ENCODE results near the gene FNDC11.
"Not testable (repeated sequence)": the region's sequence is repeated elsewhere in the genome, so short reads cannot be mapped to it uniquely, and the experiment has no call there.

Gene FNDC11

GRCh38 chr20:63554361-63555278, 661 bp downstream of the FNDC11 start:
- no peak for DNase-seq

DNA sequence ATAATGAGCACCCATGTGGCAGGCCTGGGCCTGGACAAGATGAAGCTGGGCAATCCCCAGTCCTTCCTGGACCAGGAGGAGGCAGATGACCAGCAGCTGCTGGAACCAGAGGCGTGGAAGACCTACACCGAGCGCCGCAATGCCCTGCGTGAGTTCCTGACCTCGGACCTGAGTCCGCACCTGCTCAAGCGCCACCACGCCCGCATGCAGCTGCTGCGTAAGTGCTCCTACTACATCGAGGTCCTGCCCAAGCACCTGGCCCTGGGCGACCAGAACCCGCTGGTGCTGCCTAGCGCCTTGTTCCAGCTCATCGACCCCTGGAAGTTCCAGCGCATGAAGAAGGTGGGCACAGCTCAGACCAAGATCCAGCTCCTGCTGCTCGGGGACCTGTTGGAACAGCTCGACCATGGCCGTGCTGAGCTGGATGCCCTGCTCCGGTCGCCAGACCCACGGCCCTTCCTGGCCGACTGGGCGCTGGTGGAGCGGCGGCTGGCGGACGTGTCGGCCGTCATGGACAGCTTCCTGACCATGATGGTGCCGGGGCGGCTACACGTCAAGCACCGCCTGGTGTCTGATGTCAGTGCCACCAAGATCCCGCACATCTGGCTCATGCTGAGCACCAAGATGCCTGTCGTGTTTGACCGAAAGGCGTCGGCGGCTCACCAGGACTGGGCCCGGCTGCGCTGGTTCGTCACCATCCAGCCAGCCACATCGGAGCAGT, 1.9 kb downstream of the FNDC11 start:
- DNase-seq: no peak

DNA sequence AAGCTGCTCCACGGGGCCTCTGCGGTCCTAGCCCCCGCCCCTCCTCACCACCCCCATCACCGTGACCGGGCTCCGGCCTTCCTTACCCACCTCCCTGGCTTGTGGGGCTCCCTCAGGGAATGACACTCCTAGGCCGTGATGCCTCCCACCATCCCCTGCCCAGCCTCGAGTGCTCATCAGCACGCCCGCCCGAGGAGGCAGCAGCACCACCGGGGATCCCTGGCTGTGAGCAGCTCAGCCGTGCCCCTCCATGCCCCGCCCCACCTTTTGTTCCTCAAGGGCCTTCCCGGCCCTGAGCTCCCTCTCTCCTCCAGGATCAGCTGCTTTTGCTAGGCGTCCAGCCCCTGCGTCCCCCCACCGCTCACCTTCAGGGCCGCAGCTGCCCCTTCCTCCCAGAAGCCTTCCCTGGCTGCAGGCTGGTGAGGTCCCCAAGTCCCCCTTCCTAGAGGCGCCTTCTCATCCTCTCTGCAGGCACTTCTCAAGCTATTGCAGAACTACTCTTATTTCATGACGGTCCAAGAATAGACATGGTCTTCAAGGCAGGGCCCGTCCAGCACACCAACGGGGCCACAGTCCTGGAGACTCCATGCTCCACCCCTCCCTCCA, 3.0 kb downstream of the FNDC11 start:
- no peak for DNase-seq

GRCh38 chr20:63557481-63557891, 3.5 kb downstream of the FNDC11 start:
- DNase-seq: no peak

GRCh38 chr20:63558804-63559484, 5.0 kb downstream of the FNDC11 start:
- no peak for DNase-seq

- not testable (repeated sequence) for DNase-seq
Observed at GRCh38 chr20:63559485-63560332, 5.8 kb downstream of the FNDC11 start.

DNA sequence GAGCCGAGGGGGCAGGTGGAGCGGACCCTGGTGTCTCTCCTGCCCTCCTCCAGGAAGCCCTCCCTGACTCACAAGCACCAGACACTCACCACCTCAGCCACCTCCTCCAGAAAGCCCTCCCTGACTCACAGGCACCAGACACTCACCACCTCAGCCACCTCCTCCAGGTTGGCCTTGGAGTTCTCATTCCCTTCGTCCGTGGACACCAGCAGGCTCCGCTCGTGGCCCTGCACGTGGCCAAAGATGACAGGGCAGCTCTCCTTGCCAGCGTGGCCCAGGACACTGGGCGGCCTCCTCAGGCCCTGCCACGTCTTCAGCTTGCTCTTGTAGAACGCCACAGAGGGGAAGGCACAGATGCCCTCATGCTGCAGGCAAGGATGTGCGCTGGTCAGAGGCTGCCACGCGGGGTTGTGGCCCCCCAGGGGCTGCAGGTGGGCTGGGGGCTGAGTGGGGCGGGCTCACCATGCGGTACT, 6.4 kb downstream of the FNDC11 start:
- no peak for DNase-seq

DNA sequence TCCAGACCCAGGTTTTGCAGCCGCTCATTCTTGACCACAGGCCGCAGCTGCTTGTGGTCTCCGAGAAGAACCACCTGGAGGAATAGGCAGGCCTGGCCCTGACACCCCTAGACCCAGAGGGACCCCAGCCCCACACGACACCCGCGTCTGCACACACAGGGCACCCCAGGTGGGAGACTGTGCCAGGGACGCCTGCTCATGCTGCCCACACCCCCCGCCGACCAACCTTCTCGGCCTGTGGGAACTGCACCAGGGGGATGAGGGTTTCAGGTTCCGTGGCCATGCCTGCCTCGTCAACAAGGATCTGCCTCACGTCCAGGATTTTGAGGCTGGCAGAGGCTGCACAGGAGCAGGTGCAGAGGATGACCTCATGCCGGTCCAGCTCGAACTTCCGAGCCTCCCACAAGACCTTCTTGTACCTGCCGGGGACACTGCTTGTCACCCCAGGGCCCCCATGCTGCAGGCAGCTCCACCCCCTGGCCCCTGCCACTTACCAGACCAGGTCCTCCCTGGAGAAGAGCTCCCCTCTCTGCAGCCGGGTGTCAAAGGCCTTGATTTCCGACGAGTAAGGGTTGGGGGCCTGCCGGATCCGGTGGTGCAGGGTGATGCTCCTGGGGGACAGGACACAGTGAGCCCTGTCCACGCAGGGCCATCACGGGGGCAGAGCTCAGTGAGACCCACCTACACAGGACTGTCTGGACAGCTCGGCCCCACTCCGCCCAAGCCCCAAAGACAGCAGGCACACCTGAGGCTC, 7.1 kb downstream of the FNDC11 start:
- no peak for DNase-seq

DNA sequence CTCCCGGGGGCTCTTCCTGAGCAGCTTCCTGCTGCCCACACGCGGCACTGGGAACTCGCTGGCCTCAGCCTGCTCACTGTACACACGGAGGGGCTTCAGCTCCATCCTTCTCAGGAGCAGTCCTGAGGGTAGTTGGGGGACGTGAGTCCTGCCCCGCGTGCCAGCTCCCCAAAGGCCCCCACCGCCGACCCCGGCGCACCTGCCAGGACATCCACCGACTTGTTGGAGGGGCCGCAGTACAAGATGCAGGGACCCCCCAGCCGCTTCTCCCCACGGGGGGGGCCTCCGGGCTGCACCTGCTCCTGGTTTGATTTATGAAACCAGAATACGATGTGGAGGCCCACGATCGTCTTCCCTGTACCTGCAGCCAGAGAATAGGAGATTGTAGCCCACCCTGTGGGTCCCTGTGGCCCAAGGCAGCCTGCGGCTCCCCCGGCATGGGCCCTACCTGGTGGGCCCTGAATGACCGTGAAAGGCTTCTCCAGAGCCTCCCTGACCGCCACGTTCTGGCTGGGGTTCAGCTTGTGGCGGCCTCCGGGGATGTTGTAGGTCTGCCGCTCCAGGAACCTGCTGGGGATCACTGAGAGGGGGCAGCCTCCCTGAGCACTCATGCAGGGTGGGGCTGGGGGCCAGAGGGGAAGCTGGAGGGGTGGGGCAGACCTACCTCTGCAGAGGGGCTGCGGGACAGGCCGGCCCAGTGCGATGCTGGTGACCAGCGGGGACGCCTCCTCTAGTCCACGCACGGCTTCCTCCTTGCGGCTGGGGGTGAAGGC, 7.9 kb downstream of the FNDC11 start:
- DNase-seq: no peak

DNA sequence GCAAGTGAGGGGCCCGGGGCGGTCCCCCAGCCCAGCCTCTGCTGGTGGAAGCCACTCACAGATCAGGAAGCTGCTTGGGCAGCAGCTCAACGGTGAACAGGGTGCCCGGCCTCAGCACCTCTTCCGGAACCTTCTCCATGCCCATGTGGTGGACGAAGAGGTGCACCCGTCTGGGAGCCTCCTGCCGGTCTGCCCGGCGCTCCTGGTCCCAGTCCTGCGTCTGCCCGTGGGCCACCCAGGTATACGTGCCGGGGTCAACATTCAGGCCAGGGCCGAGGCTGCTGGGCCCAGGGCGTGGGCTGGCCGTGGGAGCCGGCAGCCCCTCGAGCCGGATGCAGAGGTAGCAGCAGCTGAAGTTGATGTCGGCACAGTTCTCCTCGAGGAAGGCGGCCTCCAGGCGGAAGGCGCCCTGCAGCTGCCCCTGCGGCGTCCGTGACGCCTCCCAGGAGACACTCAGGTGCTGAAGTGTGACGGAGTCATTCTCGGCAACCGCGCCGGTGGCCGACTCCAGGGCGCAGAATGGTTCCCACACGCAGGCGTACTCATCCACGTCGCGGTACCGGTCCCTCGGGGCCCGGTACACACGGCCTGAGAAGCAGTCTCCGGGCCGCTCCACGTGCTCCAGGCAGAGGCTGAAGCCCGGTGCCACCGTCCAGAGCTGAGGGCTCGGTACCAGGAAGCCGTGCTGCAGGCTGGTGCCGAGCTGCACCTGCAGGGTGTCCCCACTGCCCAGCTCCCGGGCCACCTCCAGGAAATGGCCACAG, 8.7 kb downstream of the FNDC11 start:
- no peak for DNase-seq

- DNase-seq: no peak
Observed at GRCh38 chr20:63563225-63563935, 9.4 kb downstream of the FNDC11 start.

- no peak for DNase-seq
Observed at GRCh38 chr20:63564036-63564810, 10.3 kb downstream of the FNDC11 start.

GRCh38 chr20:63565021-63565698, 11.2 kb downstream of the FNDC11 start:
- DNase-seq: no peak

GRCh38 chr20:63565699-63566335, 11.9 kb downstream of the FNDC11 start:
- no peak for DNase-seq

- DNase-seq: no peak
Observed at GRCh38 chr20:63566395-63567135, 12.6 kb downstream of the FNDC11 start.

DNA sequence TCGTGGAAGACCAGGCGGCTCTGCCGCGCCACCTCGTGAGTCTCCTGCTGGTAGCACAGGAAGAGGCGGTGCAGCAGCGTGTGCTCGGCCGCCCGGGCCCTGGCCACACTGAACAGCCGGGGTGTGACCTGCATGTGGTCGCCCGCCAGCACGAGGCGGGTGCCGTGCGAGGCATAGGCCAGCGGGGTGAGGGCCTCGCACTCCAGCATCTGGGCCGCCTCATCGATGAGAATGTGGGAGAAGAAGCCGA, 13.1 kb downstream of the FNDC11 start:
- DNase-seq: no peak

All from activated gamma-delta T cell (primary cell).